ENCODE data around the gene FYTTD1. TPM values are rescaled to one million over a fixed set of nuclear protein-coding genes. Genes with fewer than 3 reads are reported as not detected.

FYTTD1 gene
- polyA plus RNA-seq, 4 donors = 93.3 to 113 (median 108) TPM

DNA sequence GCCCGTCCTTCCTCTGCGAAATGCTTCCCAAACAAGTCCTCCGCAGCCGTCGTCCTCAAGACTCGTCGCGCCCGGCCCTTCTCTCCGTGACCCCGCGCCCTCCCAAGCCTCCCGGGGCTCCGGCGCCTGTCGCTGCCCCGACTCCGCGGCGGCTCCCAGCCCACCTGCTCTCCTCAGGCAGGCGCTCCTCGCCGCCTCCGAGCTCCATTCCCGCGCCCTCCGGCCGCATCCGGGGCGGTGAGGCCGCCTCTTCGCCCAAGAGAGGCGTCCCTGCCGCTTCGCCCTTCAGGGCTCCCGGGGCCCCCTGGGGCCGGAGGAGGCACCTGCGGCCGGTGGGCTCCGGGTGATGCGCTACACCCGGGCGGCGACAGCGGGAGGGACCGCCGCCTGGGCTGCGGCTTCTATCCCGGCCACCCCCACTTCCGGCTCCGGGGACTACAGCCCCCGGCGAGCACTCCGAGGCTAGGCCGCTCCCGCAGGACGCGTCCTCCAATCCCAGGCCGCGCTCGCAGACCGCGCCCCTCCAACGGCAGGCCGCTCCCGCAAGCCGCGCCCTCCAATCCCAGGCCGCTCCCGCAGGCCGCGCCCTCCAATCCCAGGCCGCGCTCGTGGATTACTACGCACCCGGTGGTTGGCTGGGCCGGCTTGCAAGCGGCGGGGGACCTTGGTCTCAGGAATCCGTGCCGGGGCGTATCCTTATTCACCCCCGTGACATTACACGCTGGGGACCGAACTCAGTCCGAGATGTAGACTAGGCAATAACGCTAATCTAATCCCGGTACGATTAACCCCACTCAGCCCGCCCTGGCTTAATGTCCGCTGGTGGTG lies 13.0 kb upstream of the FYTTD1 start, which contains the start of gene RUBCN:
RUBCN (minus strand) TSS at position 414 of the 828 bp plus-strand sequence; CDS start at position 229, 185 bp downstream.
- peak; percentile 85 to 91 (median 88) for DNase-seq (ENCODE audit: low read depth in 4 of 4, low spot score in 3 of 4)

GRCh38 chr3:197737319-197737649 lies 12.4 kb upstream of the FYTTD1 start:
- no peak for DNase-seq (ENCODE audit: low read depth in 4 of 4, low spot score in 3 of 4)

GRCh38 chr3:197737749-197738462 lies 11.8 kb upstream of the FYTTD1 start:
- no peak for DNase-seq (ENCODE audit: low read depth in 4 of 4, low spot score in 3 of 4)

- DNase-seq (ENCODE audit: low read depth in 4 of 4, low spot score in 3 of 4) = no peak
Measured at GRCh38 chr3:197742787-197743186, 6.9 kb upstream of the FYTTD1 start.

- no peak for DNase-seq (ENCODE audit: low read depth in 4 of 4, low spot score in 3 of 4)
Measured at GRCh38 chr3:197746209-197746608, 3.5 kb upstream of the FYTTD1 start.

GRCh38 chr3:197746801-197747237 lies 2.9 kb upstream of the FYTTD1 start:
- no peak for DNase-seq (ENCODE audit: low read depth in 4 of 4, low spot score in 3 of 4)

- no peak for DNase-seq (ENCODE audit: low read depth in 4 of 4, low spot score in 3 of 4)
Measured at GRCh38 chr3:197748597-197749314, 927 bp upstream of the FYTTD1 start.

- peak in 1 of 4 donors; percentile 61 for DNase-seq (ENCODE audit: low read depth in 4 of 4, low spot score in 3 of 4)
Measured at GRCh38 chr3:197749315-197749600, 425 bp upstream of the FYTTD1 start.

DNA sequence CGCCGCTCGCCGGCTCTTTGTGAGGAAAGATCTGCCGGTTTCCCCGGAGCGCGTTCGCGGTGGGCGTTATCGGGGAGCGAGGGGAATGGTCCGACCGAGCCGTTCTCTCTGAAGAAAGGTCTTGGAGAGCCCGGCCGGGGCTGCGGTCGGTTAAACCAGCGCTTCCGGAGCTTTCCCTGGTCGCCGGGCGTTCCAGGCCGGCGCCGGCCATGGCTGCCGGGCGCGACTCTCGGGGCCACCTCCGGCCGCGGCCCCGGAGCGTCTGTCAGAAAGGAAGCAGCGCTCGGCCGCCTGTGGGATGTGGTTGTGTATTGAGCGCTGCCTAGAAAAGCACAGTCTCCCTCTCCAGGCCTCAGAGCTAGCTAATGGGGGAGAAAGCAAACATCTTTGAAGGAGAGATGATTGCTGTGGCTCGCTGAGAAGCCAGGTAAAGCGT lies 731 bp downstream of the FYTTD1 start:
- peak in 2 of 4 donors; percentile 38 to 44 for DNase-seq (ENCODE audit: low read depth in 4 of 4, low spot score in 3 of 4)

DNA sequence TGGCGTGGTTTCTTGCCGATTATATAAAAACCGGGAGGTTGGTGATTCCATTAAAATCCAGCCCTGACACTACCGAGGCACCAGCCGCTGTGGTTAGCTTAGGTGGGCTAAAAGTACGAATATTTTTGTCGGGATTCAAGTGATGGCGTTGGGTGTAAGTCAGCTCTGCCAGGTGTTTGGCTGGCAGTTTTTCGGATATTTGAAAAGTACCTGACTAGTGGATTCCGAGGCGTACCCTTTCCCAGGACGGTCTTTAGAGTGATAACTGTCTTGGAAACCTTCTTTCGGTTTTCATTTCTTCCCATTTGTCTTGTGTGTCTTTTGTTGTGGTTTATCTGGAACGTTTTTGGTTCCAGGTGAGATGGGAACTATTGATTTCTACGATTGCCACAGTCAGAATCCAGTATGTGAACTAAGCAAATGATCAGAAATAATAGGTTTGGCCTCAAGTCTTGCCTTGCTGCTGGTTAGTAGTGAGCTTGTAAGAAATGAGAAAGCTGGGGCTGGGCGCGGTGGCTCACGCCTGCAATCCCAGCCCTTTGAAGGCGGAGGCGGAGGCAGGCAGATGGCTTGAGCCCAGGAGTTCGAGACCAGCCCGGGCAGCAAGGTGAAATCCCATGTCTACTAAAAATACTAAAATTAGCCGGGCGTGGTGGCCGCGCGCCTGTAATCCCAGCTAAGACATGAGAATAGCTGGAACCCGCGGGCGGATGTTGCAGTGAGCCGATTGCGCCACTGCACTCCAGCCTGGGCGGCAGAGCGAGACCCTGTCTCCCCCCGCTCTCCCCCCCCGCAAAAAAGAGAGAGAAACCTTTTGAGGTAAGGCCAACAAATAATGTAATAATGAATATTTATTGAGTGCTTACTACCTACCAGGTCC lies 1.4 kb downstream of the FYTTD1 start:
- DNase-seq (ENCODE audit: low read depth in 4 of 4, low spot score in 3 of 4) = peak in 1 of 4 donors; percentile 23

GRCh38 chr3:197752107-197752506 lies 2.4 kb downstream of the FYTTD1 start:
- no peak for DNase-seq (ENCODE audit: low read depth in 4 of 4, low spot score in 3 of 4)

GRCh38 chr3:197753263-197753662 lies 3.6 kb downstream of the FYTTD1 start:
- no peak for DNase-seq (ENCODE audit: low read depth in 4 of 4, low spot score in 3 of 4)

DNA sequence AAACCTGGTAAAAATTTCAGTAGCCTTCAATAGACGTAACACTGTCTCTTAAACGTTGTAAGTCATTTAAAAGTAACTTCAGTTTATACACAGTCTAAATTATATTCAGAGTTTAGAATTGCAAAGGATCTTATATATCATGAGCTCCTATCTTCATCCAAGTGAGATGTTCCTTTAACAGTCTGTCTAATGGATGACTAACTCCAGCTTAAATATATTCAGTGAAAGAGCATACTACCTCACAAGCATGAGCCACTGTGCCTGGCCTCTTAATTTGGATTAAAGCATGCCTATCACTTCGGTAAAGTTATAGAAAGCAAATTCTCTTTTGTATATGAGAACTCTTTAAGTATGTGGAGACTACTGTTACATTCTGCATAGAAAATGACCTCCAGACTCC lies 7.0 kb downstream of the FYTTD1 start:
- no peak for DNase-seq (ENCODE audit: low read depth in 4 of 4, low spot score in 3 of 4)

GRCh38 chr3:197758512-197758911 lies 8.8 kb downstream of the FYTTD1 start:
- DNase-seq (ENCODE audit: low read depth in 4 of 4, low spot score in 3 of 4) = no peak

GRCh38 chr3:197761784-197762183 lies 12.1 kb downstream of the FYTTD1 start:
- no peak for DNase-seq (ENCODE audit: low read depth in 4 of 4, low spot score in 3 of 4)

- no peak for DNase-seq (ENCODE audit: low read depth in 4 of 4, low spot score in 3 of 4)
Measured at GRCh38 chr3:197775317-197775716, 25.6 kb downstream of the FYTTD1 start.

DNA sequence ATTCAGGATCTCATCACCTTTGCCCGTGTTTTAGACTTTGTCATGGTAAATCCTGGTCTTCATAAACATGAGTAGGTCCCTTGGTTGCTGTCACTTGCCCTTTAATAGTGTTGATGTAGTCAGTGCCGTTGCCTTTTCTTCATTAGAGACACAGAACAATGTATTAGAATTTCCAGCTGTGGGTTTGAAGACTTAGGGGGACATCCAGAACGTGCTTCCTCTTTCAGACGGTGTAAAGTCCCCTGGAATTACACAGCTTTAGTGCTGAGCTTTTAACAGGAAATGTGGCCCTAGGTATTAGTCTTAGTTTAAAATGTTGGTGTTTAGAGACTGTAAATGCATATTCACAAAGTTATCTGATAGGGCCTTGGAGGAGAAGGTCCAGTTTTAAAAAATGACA lies 32.5 kb downstream of the FYTTD1 start:
- DNase-seq (ENCODE audit: low read depth in 4 of 4, low spot score in 3 of 4) = no peak

- DNase-seq (ENCODE audit: low read depth in 4 of 4, low spot score in 3 of 4) = no peak
Measured at GRCh38 chr3:197784019-197784585, 34.4 kb downstream of the FYTTD1 start.

DNA sequence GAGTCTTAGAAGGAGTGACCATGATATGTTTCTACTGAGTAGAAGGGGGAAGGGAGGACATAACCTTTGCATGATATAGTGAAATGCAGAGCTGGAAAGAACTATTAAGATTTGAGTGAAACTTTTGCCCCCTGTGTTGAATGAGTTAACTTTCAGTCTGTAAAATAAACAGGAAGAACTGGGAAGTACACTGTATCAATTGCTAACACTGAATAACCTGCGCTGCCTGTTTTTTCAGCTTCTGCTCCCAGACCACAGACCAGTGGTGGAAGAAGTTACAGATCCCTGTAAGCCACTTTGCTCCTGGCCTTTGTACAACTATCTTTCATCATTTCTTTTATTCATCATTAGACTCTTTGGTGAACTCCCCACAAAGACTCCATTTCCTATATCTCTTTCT lies 37.7 kb downstream of the FYTTD1 start:
- DNase-seq (ENCODE audit: low read depth in 4 of 4, low spot score in 3 of 4) = no peak

- DNase-seq (ENCODE audit: low read depth in 4 of 4, low spot score in 3 of 4) = no peak
Measured at GRCh38 chr3:197789309-197789708, 39.6 kb downstream of the FYTTD1 start.

Data from right renal pelvis (tissue), 4 donors.